ENCODE data around the gene RPL13A. TPM values are rescaled to one million over a fixed set of nuclear protein-coding genes. Genes with fewer than 3 reads are reported as not detected.

RPL13A gene
- total RNA-seq, 1 experiment from 2014 or later = 3,286 TPM

DNA sequence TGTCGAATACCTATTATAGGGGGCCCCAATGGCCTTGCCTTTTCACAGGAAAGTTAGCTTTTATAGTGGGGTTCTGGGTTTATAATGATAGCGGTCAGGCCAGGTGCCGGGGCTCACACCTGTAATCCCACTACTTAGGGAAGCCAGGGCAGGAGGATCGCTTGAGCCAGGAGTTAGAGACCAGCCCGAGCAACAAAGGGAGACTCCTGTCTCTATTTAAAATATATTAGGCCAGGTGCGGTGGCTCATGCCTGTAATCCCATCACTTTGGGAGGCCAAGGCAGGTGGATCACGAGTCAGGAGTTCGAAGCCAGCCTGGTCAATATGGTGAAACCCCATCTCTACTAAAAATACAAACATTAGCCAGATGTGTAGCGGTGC, 16.2 kb downstream of the RPL13A start:
- no peak overlapping the region for H2AK5ac ChIP-seq (ENCODE audit: insufficient read length, low read length)
- H2BK5ac ChIP-seq (ENCODE audit: insufficient read length, low read length) = no peak overlapping the region
- H3K23ac ChIP-seq (ENCODE audit: insufficient read length, low read depth, low read length) = no peak overlapping the region
- H3K27ac Mint-ChIP-seq = no peak overlapping the region; a peak in 1 of 7 replicates
- no peak overlapping the region for H4K91ac ChIP-seq (ENCODE audit: insufficient read length, low read depth, low read length)
- no peak overlapping the region for H2BK15ac ChIP-seq (ENCODE audit: low read depth, low read length)
- no peak overlapping the region for H2BK12ac ChIP-seq (ENCODE audit: insufficient read length, low read depth, low read length)
- H4K20me1 ChIP-seq (ENCODE audit: control insufficient read depth, insufficient read depth, insufficient read length) = no peaks in the 10 kb centered on the region
- no peak overlapping the region for H3K9ac ChIP-seq (ENCODE audit: extremely low read depth, insufficient read length, low read length)
- no peak overlapping the region for H3K4me2 ChIP-seq (ENCODE audit: insufficient read depth, insufficient read length, low read length)
- H3K27me3 ChIP-seq (ENCODE audit: insufficient read depth, low read length) = no peaks in the 10 kb centered on the region
- no peaks in the 10 kb centered on the region; the same call in 1 of the 2 replicates for H3K4me1 ChIP-seq (ENCODE audit: insufficient read depth, low read length)
- no peaks in the 10 kb centered on the region for H3K23me2 ChIP-seq (ENCODE audit: insufficient read length, low read depth, low read length, poor library complexity, severe bottlenecking)
- H3K4me3 Mint-ChIP-seq = no peak overlapping the region
- TF ChIP-seq CTCF (conservative IDR thresholded peaks at IDR 0.05) = no peak
- H3K18ac ChIP-seq (ENCODE audit: insufficient read length, low read depth, low read length) = no peak overlapping the region
- no peaks in the 10 kb centered on the region for H3K9me3 ChIP-seq (ENCODE audit: control insufficient read depth, low read depth, low read length)
- H3K27me3 Mint-ChIP-seq (ENCODE audit: low read depth) = peaks cover 4% of the 10 kb centered on the region; the same call in 1 of the 2 replicates
- H4K5ac ChIP-seq (ENCODE audit: insufficient read length, low read depth, low read length) = no peak overlapping the region
- no peak overlapping the region for H2BK120ac ChIP-seq (ENCODE audit: low read depth, low read length, poor library complexity, severe bottlenecking)
- no peak overlapping the region for H3K14ac ChIP-seq (ENCODE audit: insufficient read depth, low read length)
- WGBS (ENCODE audit: extremely low coverage, insufficient read length, low lambda C conversion rate) = no CpG with 5 or more reads among the region's 9 CpGs
- DNase-seq = peak; percentile 24
- no peak overlapping the region for H3T11ph ChIP-seq (ENCODE audit: low read length)
- no peak overlapping the region for H3K56ac ChIP-seq (ENCODE audit: insufficient read length, low read depth, low read length)
- H3K36me3 Mint-ChIP-seq (ENCODE audit: insufficient read depth in 1 of 3, low read depth in 3 of 3) = peaks cover 10 to 17% (median 12%) of the 10 kb centered on the region in 3 experiments; a peak in 6 of 7 replicates
- H2AFZ ChIP-seq (ENCODE audit: low read length) = no peak overlapping the region
- H3K4ac ChIP-seq (ENCODE audit: low read depth, low read length) = no peak overlapping the region
- no peak overlapping the region for H3K27ac ChIP-seq (ENCODE audit: insufficient read length, low read depth, low read length)
- H4K8ac ChIP-seq (replicated peaks; ENCODE audit: insufficient read length, low read depth, low read length) = no peak overlapping the region
- no peaks in the 10 kb centered on the region for H3K79me1 ChIP-seq (ENCODE audit: insufficient read depth, low read depth, low read length, poor library complexity, severe bottlenecking)
- H3K9me3 Mint-ChIP-seq = no peaks in the 10 kb centered on the region; a peak in 1 of 5 replicates
- H2BK20ac ChIP-seq (ENCODE audit: low read depth, low read length, poor library complexity, severe bottlenecking) = no peak overlapping the region
- no peaks in the 10 kb centered on the region for H3K79me2 ChIP-seq (ENCODE audit: insufficient read depth, low read length)
- H3K4me1 Mint-ChIP-seq = peaks cover 20 to 23% of the 10 kb centered on the region in 2 experiments

Measured in H9 (cell line).